Measurements from ENCODE around the gene RGL4.

GRCh38 chr22:23692598-23693291, 1.9 kb downstream of the RGL4 start:
- TF ChIP-seq CTCF (IDR thresholded peaks at IDR 0.05) (no peak), POLR2A (IDR thresholded peaks at IDR 0.05) (no peak)
